Measurements from ENCODE around the gene ERN2. TPM values are rescaled to one million over a fixed set of nuclear protein-coding genes. Genes with fewer than 3 reads are reported as not detected.

Gene ERN2
- total and polyA plus RNA-seq, 9 of the 15 experiments (the other 6 are each of a cell fraction or from before 2014, with no cell fraction given), result 0.07 to 1.5 (median 0.51) TPM; not detected in 3

GRCh38 chr16:23679274-23679985, 33.6 kb downstream of the ERN2 start (continued):
- TF ChIP-seq E2F8 (IDR thresholded peaks at IDR 0.05; ENCODE audit: low read depth, partially characterized antibody) (no peak), ESRRB (CRISPR knock-in tag; IDR thresholded peaks at IDR 0.05; ENCODE audit: borderline replicate concordance) (no peak), EP400 (IDR thresholded peaks at IDR 0.05) (no peak), NCOA4 (IDR thresholded peaks at IDR 0.05; ENCODE audit: partially characterized antibody) (no peak), ETS2 (tag; IDR thresholded peaks at IDR 0.05; ENCODE audit: borderline replicate concordance, poor library complexity, severe bottlenecking) (no peak), ZNF347 (CRISPR knock-in tag; IDR thresholded peaks at IDR 0.05; ENCODE audit: low read depth) (no peak), ATF7 (IDR thresholded peaks at IDR 0.05) (no peak), ZFP30 (CRISPR knock-in tag; IDR thresholded peaks at IDR 0.05; ENCODE audit: borderline replicate concordance) (no peak), ZNF121 (CRISPR knock-in tag; conservative IDR thresholded peaks at IDR 0.05) (no peak), ZNF224 (CRISPR knock-in tag; IDR thresholded peaks at IDR 0.05) (no peak), ZNF175 (CRISPR knock-in tag; IDR thresholded peaks at IDR 0.05; ENCODE audit: low read depth) (no peak), BCL6 (CRISPR knock-in tag; IDR thresholded peaks at IDR 0.05) (no peak), EZH2 (IDR thresholded peaks at IDR 0.05; ENCODE audit: borderline replicate concordance, low read depth, low read length) (no peak)
- TF ChIP-seq, protein P1, sequence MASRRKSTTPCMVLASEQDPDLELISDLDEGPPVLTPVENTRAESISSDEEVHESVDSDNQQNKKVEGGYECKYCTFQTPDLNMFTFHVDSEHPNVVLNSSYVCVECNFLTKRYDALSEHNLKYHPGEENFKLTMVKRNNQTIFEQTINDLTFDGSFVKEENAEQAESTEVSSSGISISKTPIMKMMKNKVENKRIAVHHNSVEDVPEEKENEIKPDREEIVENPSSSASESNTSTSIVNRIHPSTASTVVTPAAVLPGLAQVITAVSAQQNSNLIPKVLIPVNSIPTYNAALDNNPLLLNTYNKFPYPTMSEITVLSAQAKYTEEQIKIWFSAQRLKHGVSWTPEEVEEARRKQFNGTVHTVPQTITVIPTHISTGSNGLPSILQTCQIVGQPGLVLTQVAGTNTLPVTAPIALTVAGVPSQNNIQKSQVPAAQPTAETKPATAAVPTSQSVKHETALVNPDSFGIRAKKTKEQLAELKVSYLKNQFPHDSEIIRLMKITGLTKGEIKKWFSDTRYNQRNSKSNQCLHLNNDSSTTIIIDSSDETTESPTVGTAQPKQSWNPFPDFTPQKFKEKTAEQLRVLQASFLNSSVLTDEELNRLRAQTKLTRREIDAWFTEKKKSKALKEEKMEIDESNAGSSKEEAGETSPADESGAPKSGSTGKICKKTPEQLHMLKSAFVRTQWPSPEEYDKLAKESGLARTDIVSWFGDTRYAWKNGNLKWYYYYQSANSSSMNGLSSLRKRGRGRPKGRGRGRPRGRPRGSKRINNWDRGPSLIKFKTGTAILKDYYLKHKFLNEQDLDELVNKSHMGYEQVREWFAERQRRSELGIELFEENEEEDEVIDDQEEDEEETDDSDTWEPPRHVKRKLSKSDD (conservative IDR thresholded peaks at IDR 0.05; ENCODE audit: low read length), result no peak
- TF ChIP-seq, protein P2, sequence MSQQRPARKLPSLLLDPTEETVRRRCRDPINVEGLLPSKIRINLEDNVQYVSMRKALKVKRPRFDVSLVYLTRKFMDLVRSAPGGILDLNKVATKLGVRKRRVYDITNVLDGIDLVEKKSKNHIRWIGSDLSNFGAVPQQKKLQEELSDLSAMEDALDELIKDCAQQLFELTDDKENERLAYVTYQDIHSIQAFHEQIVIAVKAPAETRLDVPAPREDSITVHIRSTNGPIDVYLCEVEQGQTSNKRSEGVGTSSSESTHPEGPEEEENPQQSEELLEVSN (IDR thresholded peaks at IDR 0.05; ENCODE audit: borderline replicate concordance in 1 of 2, extremely low read depth in 1 of 2, insufficient read depth in 1 of 2, insufficient read length in 1 of 2, low read depth in 1 of 2, low read length in 1 of 2, poor library complexity in 1 of 2, severe bottlenecking in 1 of 2), result no peak
- TF ChIP-seq, protein P3, sequence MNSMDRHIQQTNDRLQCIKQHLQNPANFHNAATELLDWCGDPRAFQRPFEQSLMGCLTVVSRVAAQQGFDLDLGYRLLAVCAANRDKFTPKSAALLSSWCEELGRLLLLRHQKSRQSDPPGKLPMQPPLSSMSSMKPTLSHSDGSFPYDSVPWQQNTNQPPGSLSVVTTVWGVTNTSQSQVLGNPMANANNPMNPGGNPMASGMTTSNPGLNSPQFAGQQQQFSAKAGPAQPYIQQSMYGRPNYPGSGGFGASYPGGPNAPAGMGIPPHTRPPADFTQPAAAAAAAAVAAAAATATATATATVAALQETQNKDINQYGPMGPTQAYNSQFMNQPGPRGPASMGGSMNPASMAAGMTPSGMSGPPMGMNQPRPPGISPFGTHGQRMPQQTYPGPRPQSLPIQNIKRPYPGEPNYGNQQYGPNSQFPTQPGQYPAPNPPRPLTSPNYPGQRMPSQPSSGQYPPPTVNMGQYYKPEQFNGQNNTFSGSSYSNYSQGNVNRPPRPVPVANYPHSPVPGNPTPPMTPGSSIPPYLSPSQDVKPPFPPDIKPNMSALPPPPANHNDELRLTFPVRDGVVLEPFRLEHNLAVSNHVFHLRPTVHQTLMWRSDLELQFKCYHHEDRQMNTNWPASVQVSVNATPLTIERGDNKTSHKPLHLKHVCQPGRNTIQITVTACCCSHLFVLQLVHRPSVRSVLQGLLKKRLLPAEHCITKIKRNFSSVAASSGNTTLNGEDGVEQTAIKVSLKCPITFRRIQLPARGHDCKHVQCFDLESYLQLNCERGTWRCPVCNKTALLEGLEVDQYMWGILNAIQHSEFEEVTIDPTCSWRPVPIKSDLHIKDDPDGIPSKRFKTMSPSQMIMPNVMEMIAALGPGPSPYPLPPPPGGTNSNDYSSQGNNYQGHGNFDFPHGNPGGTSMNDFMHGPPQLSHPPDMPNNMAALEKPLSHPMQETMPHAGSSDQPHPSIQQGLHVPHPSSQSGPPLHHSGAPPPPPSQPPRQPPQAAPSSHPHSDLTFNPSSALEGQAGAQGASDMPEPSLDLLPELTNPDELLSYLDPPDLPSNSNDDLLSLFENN (IDR thresholded peaks at IDR 0.05; ENCODE audit: low read depth in 2 of 2, low read length in 2 of 2), result no peak
